ENCODE data around the gene DVL2. TPM values are rescaled to one million over a fixed set of nuclear protein-coding genes. Genes with fewer than 3 reads are reported as not detected.
A peak's percentile ranks its signal among the peaks of the same experiment; 100 is the strongest.

The DVL2 gene
- total and polyA plus RNA-seq, 2 of the 13 experiments (the other 11 are each of a cell fraction or from before 2014, with no cell fraction given), result 5.7 to 38.2 TPM

GRCh38 chr17:7251661-7252175, 17.4 kb upstream of the DVL2 start, which contains the start of gene CTDNEP1 (continued):
- TF ChIP-seq TEAD3 (CRISPR knock-in tag; optimal IDR thresholded peaks at IDR 0.05; ENCODE audit: borderline replicate concordance) (no peak), RAD21 (CRISPR knock-in tag; IDR thresholded peaks at IDR 0.05) (peak; percentile 37), FOXC1 (CRISPR knock-in tag; IDR thresholded peaks at IDR 0.05; ENCODE audit: borderline replicate concordance) (no peak), THAP9 (CRISPR knock-in tag; IDR thresholded peaks at IDR 0.05; ENCODE audit: borderline replicate concordance) (peak; percentile 98), ZNF33B (CRISPR knock-in tag; IDR thresholded peaks at IDR 0.05) (0 out of 2 replicates have a peak, but pooled peaks have one; percentile 11), ZNF878 (CRISPR knock-in tag; IDR thresholded peaks at IDR 0.05) (no peak), ZNF558 (CRISPR knock-in tag; IDR thresholded peaks at IDR 0.05; ENCODE audit: borderline replicate concordance) (0 out of 2 replicates have a peak, but pooled peaks have one; percentile 73), REL (CRISPR knock-in tag; conservative IDR thresholded peaks at IDR 0.05) (0 out of 2 replicates have a peak, but pooled peaks have one; percentile 9), SRSF1 (optimal IDR thresholded peaks at IDR 0.05; ENCODE audit: low read depth, low read length) (no peak), NFRKB (IDR thresholded peaks at IDR 0.05) (peak; percentile 79), NFYB (CRISPR knock-in tag; IDR thresholded peaks at IDR 0.05) (no peak), GABPB1 (CRISPR knock-in tag; IDR thresholded peaks at IDR 0.05) (peak; percentile 92), SIN3B (IDR thresholded peaks at IDR 0.05; ENCODE audit: low read length) (peak; percentile 90), PHF8 (CRISPR knock-in tag; IDR thresholded peaks at IDR 0.05) (no peak; the same call in 1 of the 2 replicates), ZC3H4 (CRISPR knock-in tag; IDR thresholded peaks at IDR 0.05; ENCODE audit: borderline replicate concordance) (0 out of 2 replicates have a peak, but pooled peaks have one; percentile 3), KDM5A (IDR thresholded peaks at IDR 0.05; ENCODE audit: borderline replicate concordance, low read length) (peak; percentile 82), ZNF598 (CRISPR knock-in tag; IDR thresholded peaks at IDR 0.05; ENCODE audit: borderline replicate concordance) (0 out of 2 replicates have a peak, but pooled peaks have one; percentile 8), ZNF281 (CRISPR knock-in tag; IDR thresholded peaks at IDR 0.05; ENCODE audit: borderline replicate concordance) (0 out of 2 replicates have a peak, but pooled peaks have one; percentile 20), MLX (CRISPR knock-in tag; IDR thresholded peaks at IDR 0.05) (peak; percentile 8), POGK (CRISPR knock-in tag; conservative IDR thresholded peaks at IDR 0.05) (0 out of 2 replicates have a peak, but pooled peaks have one; percentile 14), ZNF513 (CRISPR knock-in tag; conservative IDR thresholded peaks at IDR 0.05) (no peak)

Data from HepG2 (cell line).